Measurements from ENCODE around the gene PHF11.

DNA sequence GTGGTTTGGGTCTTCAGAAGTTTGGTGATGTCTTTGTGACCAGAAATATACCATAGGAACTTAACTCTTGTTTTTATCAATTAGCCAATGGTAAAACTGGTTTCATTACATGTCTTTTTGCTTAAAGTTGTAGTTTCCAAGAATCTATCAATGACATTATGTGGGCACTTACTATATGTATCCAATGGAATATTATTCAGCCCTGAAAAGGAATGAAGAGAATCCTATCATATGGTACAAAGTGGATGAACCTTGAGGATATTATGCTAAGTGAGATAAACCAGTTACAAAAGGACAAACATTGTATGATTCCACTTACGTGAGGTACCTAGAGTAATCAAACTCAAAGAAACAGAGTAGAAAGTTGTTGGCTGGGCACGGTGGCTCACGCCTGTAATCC is 63.3 kb downstream of the PHF11 start:
- TF ChIP-seq, protein P1, sequence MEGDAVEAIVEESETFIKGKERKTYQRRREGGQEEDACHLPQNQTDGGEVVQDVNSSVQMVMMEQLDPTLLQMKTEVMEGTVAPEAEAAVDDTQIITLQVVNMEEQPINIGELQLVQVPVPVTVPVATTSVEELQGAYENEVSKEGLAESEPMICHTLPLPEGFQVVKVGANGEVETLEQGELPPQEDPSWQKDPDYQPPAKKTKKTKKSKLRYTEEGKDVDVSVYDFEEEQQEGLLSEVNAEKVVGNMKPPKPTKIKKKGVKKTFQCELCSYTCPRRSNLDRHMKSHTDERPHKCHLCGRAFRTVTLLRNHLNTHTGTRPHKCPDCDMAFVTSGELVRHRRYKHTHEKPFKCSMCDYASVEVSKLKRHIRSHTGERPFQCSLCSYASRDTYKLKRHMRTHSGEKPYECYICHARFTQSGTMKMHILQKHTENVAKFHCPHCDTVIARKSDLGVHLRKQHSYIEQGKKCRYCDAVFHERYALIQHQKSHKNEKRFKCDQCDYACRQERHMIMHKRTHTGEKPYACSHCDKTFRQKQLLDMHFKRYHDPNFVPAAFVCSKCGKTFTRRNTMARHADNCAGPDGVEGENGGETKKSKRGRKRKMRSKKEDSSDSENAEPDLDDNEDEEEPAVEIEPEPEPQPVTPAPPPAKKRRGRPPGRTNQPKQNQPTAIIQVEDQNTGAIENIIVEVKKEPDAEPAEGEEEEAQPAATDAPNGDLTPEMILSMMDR (conservative IDR thresholded peaks at IDR 0.05; ENCODE audit: low read length): no peak
- TF ChIP-seq EZH2phosphoT487 (IDR thresholded peaks at IDR 0.05; ENCODE audit: borderline replicate concordance, low read depth, low read length): no peak

All from OCI-LY7 (cell line).